Measurements from ENCODE around the gene CMTM7.

GRCh38 chr3:32352563-32352962 lies 39.1 kb upstream of the CMTM7 start:
- TF ChIP-seq GATA2 (IDR thresholded peaks at IDR 0.05; ENCODE audit: low read depth, low read length) (no peak), GATA3 (IDR thresholded peaks at IDR 0.05; ENCODE audit: low read depth, low read length) (no peak)
